ENCODE measurements around the gene TFR2. TPM values are rescaled to one million over a fixed set of nuclear protein-coding genes. Genes with fewer than 3 reads are reported as not detected.

The TFR2 gene
- total RNA-seq, 4 donors from 2014 or later, result 0.43 to 2.0 TPM; not detected in 2

- H3K27me3 ChIP-seq, result no peaks in the 10 kb centered on the region
- H3K27ac ChIP-seq, result peak overlapping the region; percentile 85 to 92
- peak overlapping the region; percentile 76 to 94 for H3K4me3 ChIP-seq
- DNase-seq, result no peak
- no peaks in the 10 kb centered on the region for H3K4me1 ChIP-seq
- no peaks in the 10 kb centered on the region for H3K36me3 ChIP-seq
- no peak for TF ChIP-seq POLR2A (IDR thresholded peaks at IDR 0.05)
- no peak for TF ChIP-seq CTCF (IDR thresholded peaks at IDR 0.05)
- intact Hi-C loops (cut with DNase I; ENCODE audit: low total_unique reads), result loop anchor here (10.0 kb wide), 1 partner anchor 90 kb away; the partner anchor contains the start of genes FBXO24 and LRCH4
- no peaks in the 10 kb centered on the region for H3K9me3 ChIP-seq
Observed at GRCh38 chr7:100675105-100675451, 33.7 kb upstream of the TFR2 start.

- peak in 1 of 2 donors; percentile 40 for DNase-seq
- TF ChIP-seq POLR2A (IDR thresholded peaks at IDR 0.05) (peak in 1 of 2 donors; percentile 6), CTCF (IDR thresholded peaks at IDR 0.05) (no peak)
- Histone ChIP-seq H3K4me1 (no peaks in the 10 kb centered on the region), H3K9me3 (no peaks in the 10 kb centered on the region), H3K27ac (peak overlapping the region; percentile 85 to 92), H3K27me3 (no peaks in the 10 kb centered on the region), H3K4me3 (peak overlapping the region; percentile 76 to 94), H3K36me3 (no peaks in the 10 kb centered on the region)
- intact Hi-C loops (cut with DNase I; ENCODE audit: low total_unique reads), result loop anchor here (10.0 kb wide), 1 partner anchor 90 kb away; the partner anchor contains the start of genes FBXO24 and LRCH4
Observed at GRCh38 chr7:100674411-100675104, 33.2 kb upstream of the TFR2 start.

DNA sequence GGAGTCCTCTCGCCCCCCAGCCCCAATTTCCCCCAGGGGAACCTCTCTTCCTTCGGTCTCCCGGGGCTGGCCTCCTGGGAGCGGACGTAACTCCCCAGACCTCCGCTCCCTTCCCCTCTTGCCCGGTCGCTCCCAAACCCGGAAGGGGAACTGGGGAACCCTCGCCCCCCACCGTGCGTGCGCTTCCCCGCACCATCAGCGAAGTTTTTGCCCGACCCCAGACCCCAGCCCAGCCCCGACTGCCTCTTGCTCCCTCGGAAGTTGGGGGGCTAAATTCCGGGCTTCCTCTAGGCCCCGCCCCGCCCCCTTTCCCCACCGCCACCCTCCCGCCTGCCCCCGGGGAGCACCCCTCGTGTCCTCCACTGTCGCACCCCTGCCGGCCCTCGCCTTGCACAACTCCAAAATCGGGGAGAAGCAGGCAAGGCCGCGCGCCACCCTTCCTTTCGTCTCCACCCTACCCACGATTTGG lies 32.6 kb upstream of the TFR2 start:
- Histone ChIP-seq H3K9me3 (no peaks in the 10 kb centered on the region), H3K4me3 (peak overlapping the region; percentile 76 to 94), H3K27me3 (no peaks in the 10 kb centered on the region), H3K36me3 (no peaks in the 10 kb centered on the region), H3K4me1 (no peaks in the 10 kb centered on the region), H3K27ac (peak overlapping the region; percentile 85 to 92)
- intact Hi-C loops (cut with DNase I; ENCODE audit: low total_unique reads), result loop anchor here (10.0 kb wide), 1 partner anchor 89 kb away; the partner anchor contains the start of genes FBXO24 and LRCH4
- peak; percentile 60 to 61 for DNase-seq
- TF ChIP-seq CTCF (IDR thresholded peaks at IDR 0.05), result no peak
- peak in 1 of 2 donors; percentile 7 for TF ChIP-seq POLR2A (IDR thresholded peaks at IDR 0.05)

GRCh38 chr7:100673302-100673941 lies 32.1 kb upstream of the TFR2 start, which contains the start of gene GNB2:
Gene GNB2 (plus strand): TSS chr7:100673740. CDS start chr7:100676266, 2,526 bp downstream.
- H3K4me1 ChIP-seq, result no peaks in the 10 kb centered on the region
- no peaks in the 10 kb centered on the region for H3K9me3 ChIP-seq
- peak in 2 of 4 experiments; percentile 9 to 12 for TF ChIP-seq CTCF (IDR thresholded peaks at IDR 0.05)
- TF ChIP-seq POLR2A (IDR thresholded peaks at IDR 0.05), result peak; percentile 72 to 94
- H3K36me3 ChIP-seq, result no peaks in the 10 kb centered on the region
- H3K27me3 ChIP-seq, result no peaks in the 10 kb centered on the region
- peak; percentile 99 to 100 for DNase-seq
- H3K4me3 ChIP-seq, result peak within 1 kb of the TSS; percentile 76 to 94
- intact Hi-C loops (cut with DNase I; ENCODE audit: low total_unique reads), result loop anchor here (10.0 kb wide), 1 partner anchor 89 kb away; the partner anchor contains the start of genes FBXO24 and LRCH4
- peak within 1 kb of the TSS; percentile 85 to 92 for H3K27ac ChIP-seq
